ENCODE data around the gene SLC35F5. TPM values are rescaled to one million over a fixed set of nuclear protein-coding genes. Genes with fewer than 3 reads are reported as not detected.

SLC35F5 gene, protein sequence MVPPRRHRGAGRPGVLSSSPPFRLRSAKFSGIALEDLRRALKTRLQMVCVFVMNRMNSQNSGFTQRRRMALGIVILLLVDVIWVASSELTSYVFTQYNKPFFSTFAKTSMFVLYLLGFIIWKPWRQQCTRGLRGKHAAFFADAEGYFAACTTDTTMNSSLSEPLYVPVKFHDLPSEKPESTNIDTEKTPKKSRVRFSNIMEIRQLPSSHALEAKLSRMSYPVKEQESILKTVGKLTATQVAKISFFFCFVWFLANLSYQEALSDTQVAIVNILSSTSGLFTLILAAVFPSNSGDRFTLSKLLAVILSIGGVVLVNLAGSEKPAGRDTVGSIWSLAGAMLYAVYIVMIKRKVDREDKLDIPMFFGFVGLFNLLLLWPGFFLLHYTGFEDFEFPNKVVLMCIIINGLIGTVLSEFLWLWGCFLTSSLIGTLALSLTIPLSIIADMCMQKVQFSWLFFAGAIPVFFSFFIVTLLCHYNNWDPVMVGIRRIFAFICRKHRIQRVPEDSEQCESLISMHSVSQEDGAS
- 66.0 and 160 TPM in 2 replicates for total RNA-seq (2014; rRNA removed; shearing (Covaris generic); ENCODE audit: low replicate concordance)

DNA sequence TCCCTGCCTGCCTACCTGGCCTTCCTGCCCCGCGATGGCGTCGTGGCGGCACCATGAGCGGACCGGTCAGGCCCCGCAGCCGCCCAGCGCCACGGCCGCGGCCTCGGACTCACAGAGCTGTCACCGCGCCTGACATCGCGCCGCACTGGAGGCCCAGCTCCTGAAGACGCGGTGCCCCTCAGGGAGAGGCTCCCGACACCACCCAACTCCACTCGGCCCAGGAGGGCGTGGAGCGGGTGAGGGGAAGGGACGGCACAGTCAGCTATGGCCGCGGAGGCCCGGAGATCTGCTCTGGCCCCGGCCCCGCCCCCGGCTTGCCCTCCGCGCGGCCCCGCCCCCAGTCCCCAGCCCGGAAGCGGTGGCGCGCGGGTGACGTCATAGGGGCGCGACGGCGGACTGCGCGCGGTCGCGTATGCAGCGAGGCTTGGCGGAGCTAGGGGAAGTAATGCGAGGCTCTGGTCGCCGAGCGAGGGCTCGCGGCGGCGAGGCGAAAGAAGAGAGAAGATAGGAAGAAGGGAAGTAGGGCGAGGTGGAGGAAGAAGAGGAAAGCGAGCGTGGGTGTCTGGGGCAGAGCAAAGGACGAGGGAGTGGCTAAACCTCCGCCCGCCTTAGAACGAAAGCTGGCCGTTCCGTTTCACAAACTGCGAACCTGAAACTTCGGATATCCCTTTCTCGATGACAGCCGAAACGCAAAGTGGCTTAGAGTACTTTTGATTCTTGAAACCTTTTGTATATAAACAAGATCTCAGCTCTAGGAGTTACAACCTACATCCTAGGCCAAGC is at the start of gene SLC35F5:
Gene SLC35F5, minus strand, starts transcription at position 288 of the 783 bp plus-strand sequence. Its CDS starts 233 bp downstream, at position 55.
- Histone ChIP-seq H3K9me3 (ENCODE audit: low read length) (no peaks in the 10 kb centered on the region), H3K27me3 (ENCODE audit: low read length) (no peaks in the 10 kb centered on the region), H3K4me2 (ENCODE audit: low read depth, low read length, poor library complexity, severe bottlenecking) (peak within 1 kb of the TSS; percentile 75), H3K36me3 (ENCODE audit: insufficient read depth, low read length) (peaks cover 22% of the 10 kb centered on the region), H3K4me1 (ENCODE audit: low read length) (peaks cover 17% of the 10 kb centered on the region), H4K20me1 (ENCODE audit: insufficient read depth, low read depth, low read length) (0 out of 2 replicates have a peak, but pooled peaks cover 5% of the 10 kb centered on the region), H3K79me2 (ENCODE audit: low read length) (peaks cover 47% of the 10 kb centered on the region), H3K9me2 (replicated peaks; ENCODE audit: insufficient read depth, low read length) (no peaks in the 10 kb centered on the region), H3K27ac (ENCODE audit: low read length) (peak within 1 kb of the TSS; percentile 89), H3K4me3 (ENCODE audit: low read length) (peak within 1 kb of the TSS; percentile 98), H3K9ac (ENCODE audit: low read length) (peak within 1 kb of the TSS; percentile 99), H2AFZ (ENCODE audit: low read length) (peak within 1 kb of the TSS; percentile 51; the same call in 1 of the 2 replicates)
- peak; percentile 98 for DNase-seq

DNA sequence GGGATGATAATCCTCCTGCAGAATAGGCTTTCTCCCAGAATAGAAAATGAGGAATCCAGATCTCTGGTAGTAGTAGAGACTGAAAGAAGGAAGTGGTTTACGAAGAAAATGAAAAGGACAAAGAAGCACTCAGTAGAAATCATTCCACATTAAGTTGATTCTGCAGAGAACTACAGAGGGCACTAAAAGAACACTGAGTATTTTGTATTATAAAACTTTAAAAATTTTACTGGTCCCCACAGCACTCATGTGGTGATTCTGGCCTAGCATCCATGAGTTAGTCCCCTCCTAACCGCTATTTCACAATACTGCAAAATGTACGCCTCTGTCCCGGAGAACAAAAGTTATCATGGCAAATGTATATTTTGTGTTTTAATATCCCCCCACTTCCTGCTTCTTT is 42.9 kb upstream of the SLC35F5 start:
- Histone ChIP-seq H4K20me1 (ENCODE audit: insufficient read depth, low read depth, low read length) (no peaks in the 10 kb centered on the region), H3K27ac (ENCODE audit: low read length) (no peak overlapping the region), H3K9me3 (ENCODE audit: low read length) (no peaks in the 10 kb centered on the region), H3K27me3 (ENCODE audit: low read length) (no peaks in the 10 kb centered on the region), H3K4me2 (ENCODE audit: low read depth, low read length, poor library complexity, severe bottlenecking) (no peak overlapping the region), H3K4me1 (ENCODE audit: low read length) (no peaks in the 10 kb centered on the region), H3K79me2 (ENCODE audit: low read length) (no peaks in the 10 kb centered on the region), H3K36me3 (ENCODE audit: insufficient read depth, low read length) (no peaks in the 10 kb centered on the region), H3K4me3 (ENCODE audit: low read length) (no peak overlapping the region), H2AFZ (ENCODE audit: low read length) (no peak overlapping the region), H3K9ac (ENCODE audit: low read length) (no peak overlapping the region), H3K9me2 (replicated peaks; ENCODE audit: insufficient read depth, low read length) (no peaks in the 10 kb centered on the region)
- DNase-seq = peak; percentile 54

DNA sequence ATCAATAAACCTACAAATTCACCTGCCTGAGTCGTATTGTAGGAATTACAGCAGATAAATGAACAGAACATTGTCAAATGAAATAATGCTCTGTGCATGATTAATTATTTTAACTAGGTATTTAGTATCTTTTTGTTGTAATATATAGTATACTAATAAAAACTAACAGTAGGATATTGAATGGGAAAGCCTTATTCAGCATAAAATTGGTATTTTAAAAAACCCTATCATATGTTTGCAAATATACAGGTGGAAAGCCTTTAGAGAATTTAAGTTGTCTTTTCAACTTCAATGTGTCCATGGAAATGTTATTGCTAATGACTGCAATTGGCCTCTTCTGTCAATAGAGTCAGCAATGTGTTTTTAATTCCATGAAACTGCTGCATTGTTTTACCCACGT is 40.8 kb upstream of the SLC35F5 start:
- no peak overlapping the region for H3K27ac ChIP-seq (ENCODE audit: low read length)
- no peaks in the 10 kb centered on the region for H3K27me3 ChIP-seq (ENCODE audit: low read length)
- no peaks in the 10 kb centered on the region for H3K79me2 ChIP-seq (ENCODE audit: low read length)
- DNase-seq = no peak
- H3K4me2 ChIP-seq (ENCODE audit: low read depth, low read length, poor library complexity, severe bottlenecking) = no peak overlapping the region
- no peak overlapping the region for H2AFZ ChIP-seq (ENCODE audit: low read length)
- H3K4me1 ChIP-seq (ENCODE audit: low read length) = peaks cover 2% of the 10 kb centered on the region
- H3K9ac ChIP-seq (ENCODE audit: low read length) = no peak overlapping the region
- no peaks in the 10 kb centered on the region for H3K9me2 ChIP-seq (replicated peaks; ENCODE audit: insufficient read depth, low read length)
- no peaks in the 10 kb centered on the region for H3K36me3 ChIP-seq (ENCODE audit: insufficient read depth, low read length)
- H3K4me3 ChIP-seq (ENCODE audit: low read length) = no peak overlapping the region
- H3K9me3 ChIP-seq (ENCODE audit: low read length) = no peaks in the 10 kb centered on the region
- H4K20me1 ChIP-seq (ENCODE audit: insufficient read depth, low read depth, low read length) = no peaks in the 10 kb centered on the region

DNA sequence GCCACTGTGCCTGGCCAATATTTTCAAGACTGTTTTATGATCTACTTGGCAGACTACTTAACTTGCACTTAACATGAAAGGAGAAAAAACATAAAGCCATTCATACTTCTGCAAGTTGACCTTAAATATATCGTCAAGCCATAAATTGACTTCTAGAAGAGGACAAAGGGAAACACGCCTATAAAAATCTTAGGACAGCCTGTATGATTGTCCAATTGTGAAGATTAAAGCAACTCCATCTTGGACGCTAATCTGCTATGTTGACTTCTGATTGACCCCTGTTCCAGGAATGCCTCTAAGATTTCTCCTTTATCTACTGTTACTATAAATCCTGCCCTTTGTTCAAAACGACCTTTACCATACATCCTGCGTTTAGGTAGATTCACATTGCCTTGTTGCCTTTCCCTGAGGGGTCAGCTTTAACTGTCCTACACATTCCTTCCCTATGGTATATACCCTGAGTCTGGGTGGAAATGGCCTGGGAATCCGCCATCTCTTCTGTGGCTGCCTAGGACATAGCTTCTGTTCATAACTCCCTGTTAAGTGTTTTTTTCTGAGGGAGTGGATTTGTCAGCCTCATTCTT is 40.2 kb upstream of the SLC35F5 start:
- H4K20me1 ChIP-seq (ENCODE audit: insufficient read depth, low read depth, low read length) = no peaks in the 10 kb centered on the region
- no peak overlapping the region for H3K27ac ChIP-seq (ENCODE audit: low read length)
- H3K27me3 ChIP-seq (ENCODE audit: low read length) = no peaks in the 10 kb centered on the region
- no peak for DNase-seq
- H3K4me2 ChIP-seq (ENCODE audit: low read depth, low read length, poor library complexity, severe bottlenecking) = no peak overlapping the region
- peaks cover 8% of the 10 kb centered on the region for H3K4me1 ChIP-seq (ENCODE audit: low read length)
- no peaks in the 10 kb centered on the region for H3K36me3 ChIP-seq (ENCODE audit: insufficient read depth, low read length)
- no peak overlapping the region for H3K4me3 ChIP-seq (ENCODE audit: low read length)
- no peaks in the 10 kb centered on the region for H3K9me2 ChIP-seq (replicated peaks; ENCODE audit: insufficient read depth, low read length)
- H3K9ac ChIP-seq (ENCODE audit: low read length) = no peak overlapping the region
- H2AFZ ChIP-seq (ENCODE audit: low read length) = no peak overlapping the region
- H3K79me2 ChIP-seq (ENCODE audit: low read length) = no peaks in the 10 kb centered on the region
- H3K9me3 ChIP-seq (ENCODE audit: low read length) = no peaks in the 10 kb centered on the region

DNA sequence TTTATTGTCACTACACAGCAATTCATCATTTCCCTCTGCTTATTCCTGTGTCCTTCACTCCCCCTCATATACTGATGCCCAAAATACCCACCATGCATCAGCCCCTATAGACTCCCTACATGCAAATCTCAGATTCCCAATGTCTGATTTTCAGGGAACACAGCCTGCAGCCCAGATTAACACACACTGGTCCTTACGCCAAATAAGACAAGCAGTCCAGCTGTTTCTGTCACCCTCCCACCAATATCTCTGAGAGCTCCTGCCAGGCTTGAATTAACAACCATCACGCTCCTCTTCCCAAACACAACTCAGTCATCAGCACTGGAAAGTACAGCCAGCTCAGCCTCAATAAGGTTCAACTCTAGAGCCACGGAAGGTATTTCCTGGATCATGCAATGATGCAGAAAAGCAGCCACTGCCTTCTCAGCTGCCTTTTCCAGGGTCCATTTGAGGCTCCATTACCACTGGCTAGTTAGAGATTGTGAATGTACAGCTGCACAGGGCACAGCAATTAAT is 39.0 kb upstream of the SLC35F5 start:
- Histone ChIP-seq H3K27me3 (ENCODE audit: low read length) (no peaks in the 10 kb centered on the region), H3K4me3 (ENCODE audit: low read length) (no peak overlapping the region), H3K9ac (ENCODE audit: low read length) (no peak overlapping the region), H2AFZ (ENCODE audit: low read length) (no peak overlapping the region), H3K4me2 (ENCODE audit: low read depth, low read length, poor library complexity, severe bottlenecking) (no peak overlapping the region), H3K79me2 (ENCODE audit: low read length) (no peaks in the 10 kb centered on the region), H3K36me3 (ENCODE audit: insufficient read depth, low read length) (no peaks in the 10 kb centered on the region), H3K9me2 (replicated peaks; ENCODE audit: insufficient read depth, low read length) (no peaks in the 10 kb centered on the region), H3K9me3 (ENCODE audit: low read length) (no peaks in the 10 kb centered on the region), H3K27ac (ENCODE audit: low read length) (no peak overlapping the region), H3K4me1 (ENCODE audit: low read length) (peaks cover 13% of the 10 kb centered on the region), H4K20me1 (ENCODE audit: insufficient read depth, low read depth, low read length) (no peaks in the 10 kb centered on the region)
- no peak for DNase-seq

DNA sequence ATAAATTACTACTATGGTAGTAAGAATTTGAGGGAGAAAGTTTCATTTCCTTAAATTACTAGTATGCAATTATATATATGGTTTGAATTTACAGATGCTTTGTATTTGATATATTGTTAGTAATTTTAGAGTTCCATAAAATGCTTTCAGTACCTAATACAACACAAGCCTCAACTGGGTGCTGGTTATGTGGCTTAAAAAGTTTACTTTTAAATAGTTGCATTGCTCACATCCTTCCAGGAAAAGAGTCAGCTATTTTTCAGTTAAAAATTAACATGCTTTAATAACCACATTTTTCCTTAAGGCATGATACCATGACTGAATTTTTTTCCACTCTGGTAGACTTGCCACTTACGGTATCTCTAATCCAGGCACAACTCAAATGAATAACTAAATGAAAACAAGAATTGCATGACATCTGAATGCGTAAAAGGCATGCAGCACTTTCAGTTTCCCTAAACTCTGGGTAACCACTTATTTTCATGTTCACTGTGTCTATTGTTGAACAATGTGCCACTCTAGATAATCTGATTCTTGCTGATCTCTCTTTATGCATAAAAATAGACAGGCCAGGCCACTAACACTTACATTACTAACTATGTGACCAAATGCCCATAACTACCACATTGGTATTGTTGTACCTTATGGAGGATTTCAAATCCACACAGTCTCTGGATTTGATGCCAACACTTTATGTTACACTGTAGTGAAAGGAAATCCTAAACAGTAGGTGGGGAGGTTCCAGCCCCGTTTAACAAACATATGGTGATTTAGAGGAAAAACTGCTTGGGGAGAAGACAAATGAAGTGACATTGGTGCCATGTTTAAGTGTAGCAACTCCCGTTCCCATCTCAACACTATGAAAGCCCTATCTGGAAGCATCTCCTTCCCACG is 35.5 kb upstream of the SLC35F5 start:
- no peaks in the 10 kb centered on the region for H3K36me3 ChIP-seq (ENCODE audit: insufficient read depth, low read length)
- no peaks in the 10 kb centered on the region for H3K9me3 ChIP-seq (ENCODE audit: low read length)
- peaks cover 13% of the 10 kb centered on the region for H3K4me1 ChIP-seq (ENCODE audit: low read length)
- no peak for DNase-seq
- peak overlapping the region; percentile 62 for H3K4me2 ChIP-seq (ENCODE audit: low read depth, low read length, poor library complexity, severe bottlenecking)
- H2AFZ ChIP-seq (ENCODE audit: low read length) = peak overlapping the region; percentile 70
- H3K27me3 ChIP-seq (ENCODE audit: low read length) = no peaks in the 10 kb centered on the region
- H4K20me1 ChIP-seq (ENCODE audit: insufficient read depth, low read depth, low read length) = no peaks in the 10 kb centered on the region
- no peaks in the 10 kb centered on the region for H3K9me2 ChIP-seq (replicated peaks; ENCODE audit: insufficient read depth, low read length)
- H3K9ac ChIP-seq (ENCODE audit: low read length) = peak overlapping the region; percentile 30
- H3K4me3 ChIP-seq (ENCODE audit: low read length) = peak overlapping the region; percentile 40
- no peaks in the 10 kb centered on the region for H3K79me2 ChIP-seq (ENCODE audit: low read length)
- H3K27ac ChIP-seq (ENCODE audit: low read length) = no peak overlapping the region

DNA sequence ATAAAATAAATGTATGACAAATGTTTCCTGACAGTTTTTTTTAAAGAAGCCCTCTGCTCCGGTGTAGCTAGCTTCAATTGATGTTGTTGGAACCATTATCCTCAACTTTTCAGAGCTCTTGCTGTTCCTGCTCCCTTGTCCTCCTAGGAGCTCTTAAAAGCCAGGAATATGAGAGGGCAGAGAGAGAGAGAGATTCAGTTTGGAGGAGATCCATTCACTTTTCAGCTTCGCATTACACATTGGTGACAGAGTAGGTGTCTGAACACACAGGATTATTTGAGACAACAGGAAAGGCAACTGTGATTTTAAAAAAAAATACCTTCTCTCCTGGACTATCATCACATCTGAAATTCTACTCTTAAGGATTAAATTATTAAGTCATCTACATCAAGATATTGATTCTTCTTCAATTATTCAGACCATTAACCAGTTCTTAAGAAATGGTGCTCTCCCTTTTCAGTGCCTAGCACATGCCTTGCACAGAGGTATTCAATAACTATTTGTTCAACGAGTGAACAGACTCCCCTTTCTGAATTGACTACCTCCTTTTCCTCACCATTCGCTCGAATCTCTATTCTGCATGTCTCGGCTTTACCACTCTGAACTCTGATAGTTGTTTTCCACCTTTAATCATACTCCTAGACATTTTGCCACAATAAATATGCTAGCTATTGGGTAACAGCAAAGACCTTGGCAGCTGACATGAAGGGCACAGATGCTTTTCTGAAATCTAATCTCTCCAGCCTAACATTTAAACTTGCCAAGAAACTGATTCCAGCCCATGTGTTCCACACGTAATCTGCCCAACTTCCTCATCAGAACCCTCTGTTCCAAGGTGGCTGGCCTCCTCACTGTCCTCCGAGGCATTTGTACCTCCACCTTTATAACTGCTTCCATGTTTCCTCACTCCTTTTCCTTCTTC is 28.6 kb upstream of the SLC35F5 start:
- Histone ChIP-seq H3K4me3 (ENCODE audit: low read length) (no peak overlapping the region), H3K9me3 (ENCODE audit: low read length) (no peaks in the 10 kb centered on the region), H3K79me2 (ENCODE audit: low read length) (no peaks in the 10 kb centered on the region), H3K9ac (ENCODE audit: low read length) (no peak overlapping the region), H3K4me1 (ENCODE audit: low read length) (peaks cover 6% of the 10 kb centered on the region), H3K27ac (ENCODE audit: low read length) (no peak overlapping the region), H3K4me2 (ENCODE audit: low read depth, low read length, poor library complexity, severe bottlenecking) (no peak overlapping the region), H4K20me1 (ENCODE audit: insufficient read depth, low read depth, low read length) (no peaks in the 10 kb centered on the region), H2AFZ (ENCODE audit: low read length) (no peak overlapping the region), H3K36me3 (ENCODE audit: insufficient read depth, low read length) (no peaks in the 10 kb centered on the region), H3K27me3 (ENCODE audit: low read length) (no peaks in the 10 kb centered on the region), H3K9me2 (replicated peaks; ENCODE audit: insufficient read depth, low read length) (no peaks in the 10 kb centered on the region)
- no peak for DNase-seq
